HEK293 (cell line): ENCODE results near the gene NPTN.

Source experiments
- KLF10 ChIP-seq: fragments of 450-650 bp; IDR thresholded peaks from 2 replicates; pipeline ENCODE4 v1.5.1; 2018; ENCODE audit warnings: missing biosample characterization, mild to moderate bottlenecking, missing genetic modification characterization
- MZF1 ChIP-seq: fragments of 450-650 bp; formaldehyde crosslinking; IDR thresholded peaks from 2 replicates; pipeline ENCODE4 v1.5.1; 2017; ENCODE audit warnings: missing biosample characterization, missing genetic modification characterization, borderline replicate concordance
- ZBTB10 ChIP-seq: fragments of 450-650 bp; formaldehyde crosslinking; IDR thresholded peaks from 2 replicates; pipeline ENCODE4 v1.5.1; 2016; ENCODE audit warnings: missing biosample characterization, missing genetic modification characterization
- ZBTB17 ChIP-seq: fragments of 450-650 bp; formaldehyde crosslinking; IDR thresholded peaks from 2 replicates; pipeline ENCODE4 v1.5.1; 2016; ENCODE audit warnings: missing biosample characterization, missing genetic modification characterization
- ZBTB44 ChIP-seq: fragments of 450-650 bp; IDR thresholded peaks from 2 replicates; pipeline ENCODE4 v1.5.1; 2018; ENCODE audit warnings: missing biosample characterization, mild to moderate bottlenecking, missing genetic modification characterization
- ZEB2 ChIP-seq: fragments of 450-650 bp; formaldehyde crosslinking; IDR thresholded peaks from 2 replicates; pipeline ENCODE4 v1.5.1; 2016; ENCODE audit warnings: missing biosample characterization, missing genetic modification characterization
- ZFP41 ChIP-seq: fragments of 450-650 bp; formaldehyde crosslinking; IDR thresholded peaks from 2 replicates; pipeline ENCODE4 v1.5.1; 2016; ENCODE audit warnings: missing biosample characterization, missing genetic modification characterization, borderline replicate concordance
- ZIC2 ChIP-seq: fragments of 450-650 bp; formaldehyde crosslinking; IDR thresholded peaks from 2 replicates; pipeline ENCODE4 v1.5.1; 2016; ENCODE audit warnings: missing biosample characterization, missing genetic modification characterization
- ZNF148 ChIP-seq: fragments of 450-650 bp; formaldehyde crosslinking; IDR thresholded peaks from 2 replicates; pipeline ENCODE4 v1.5.0; 2017; ENCODE audit warnings: missing biosample characterization, missing genetic modification characterization, borderline replicate concordance
- ZNF311 ChIP-seq: fragments of 450-650 bp; formaldehyde crosslinking; IDR thresholded peaks from 2 replicates; pipeline ENCODE4 v1.5.1; 2017; ENCODE audit warnings: missing biosample characterization, missing genetic modification characterization, borderline replicate concordance
- ZNF354C ChIP-seq: fragments of 450-650 bp; formaldehyde crosslinking; IDR thresholded peaks from 2 replicates; pipeline ENCODE4 v1.5.1; 2016; ENCODE audit warnings: missing biosample characterization, missing genetic modification characterization, low read depth, borderline replicate concordance
- ZNF366 ChIP-seq: fragments of 450-650 bp; formaldehyde crosslinking; conservative IDR thresholded peaks from 2 replicates; pipeline ENCODE4 v1.5.1; 2016; ENCODE audit warnings: missing biosample characterization, missing genetic modification characterization
- ZNF513 ChIP-seq: fragments of 450-650 bp; IDR thresholded peaks from 2 replicates; pipeline ENCODE4 v1.5.1; 2018; ENCODE audit warnings: missing biosample characterization, missing genetic modification characterization
- ZNF629 ChIP-seq: fragments of 450-650 bp; formaldehyde crosslinking; IDR thresholded peaks from 2 replicates; pipeline ENCODE4 v1.5.1; 2017; ENCODE audit warnings: missing biosample characterization, missing genetic modification characterization
- TF ChIP-seq, protein P1 (sequence below): fragments of 450-650 bp; formaldehyde crosslinking; IDR thresholded peaks from 2 replicates; pipeline ENCODE4 v1.5.1; 2016; ENCODE audit warnings: missing biosample characterization, missing genetic modification characterization
- TF ChIP-seq, protein P2 (sequence below): fragments of 450-650 bp; formaldehyde crosslinking; IDR thresholded peaks from 2 replicates; pipeline ENCODE4 v1.5.1; 2016; ENCODE audit warnings: missing biosample characterization, missing genetic modification characterization, low read depth
- TF ChIP-seq, protein P3 (sequence below): fragments of 450-650 bp; formaldehyde crosslinking; IDR thresholded peaks from 2 replicates; pipeline ENCODE4 v1.5.1; 2016; ENCODE audit warnings: missing biosample characterization, missing genetic modification characterization
- TF ChIP-seq, protein P4 (sequence below): fragments of 450-650 bp; formaldehyde crosslinking; conservative IDR thresholded peaks from 2 replicates; pipeline ENCODE4 v1.5.1; 2016; ENCODE audit warnings: low read depth, missing biosample characterization, missing genetic modification characterization

Gene NPTN

GRCh38 chr15:73633111-73633990, at the start of gene NPTN (continued):
- TF ChIP-seq ZBTB44 = no peak
- TF ChIP-seq, protein P1, sequence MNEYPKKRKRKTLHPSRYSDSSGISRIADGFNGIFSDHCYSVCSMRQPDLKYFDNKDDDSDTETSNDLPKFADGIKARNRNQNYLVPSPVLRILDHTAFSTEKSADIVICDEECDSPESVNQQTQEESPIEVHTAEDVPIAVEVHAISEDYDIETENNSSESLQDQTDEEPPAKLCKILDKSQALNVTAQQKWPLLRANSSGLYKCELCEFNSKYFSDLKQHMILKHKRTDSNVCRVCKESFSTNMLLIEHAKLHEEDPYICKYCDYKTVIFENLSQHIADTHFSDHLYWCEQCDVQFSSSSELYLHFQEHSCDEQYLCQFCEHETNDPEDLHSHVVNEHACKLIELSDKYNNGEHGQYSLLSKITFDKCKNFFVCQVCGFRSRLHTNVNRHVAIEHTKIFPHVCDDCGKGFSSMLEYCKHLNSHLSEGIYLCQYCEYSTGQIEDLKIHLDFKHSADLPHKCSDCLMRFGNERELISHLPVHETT (tag by site-specific recombination) = no peak
- peak; percentile 87 for TF ChIP-seq ZNF366 (tag by site-specific recombination)
- no peak for TF ChIP-seq ZNF354C
- no peak for TF ChIP-seq ZNF513 (tag by site-specific recombination)
- TF ChIP-seq ZIC2 (tag by site-specific recombination) = no peak
- TF ChIP-seq ZBTB17 (tag by site-specific recombination) = peak; percentile 84
- 0 out of 2 replicates have a peak, but pooled peaks have one; percentile 58 for TF ChIP-seq ZEB2 (tag by site-specific recombination)
- no peak for TF ChIP-seq ZBTB10
- TF ChIP-seq, protein P2, sequence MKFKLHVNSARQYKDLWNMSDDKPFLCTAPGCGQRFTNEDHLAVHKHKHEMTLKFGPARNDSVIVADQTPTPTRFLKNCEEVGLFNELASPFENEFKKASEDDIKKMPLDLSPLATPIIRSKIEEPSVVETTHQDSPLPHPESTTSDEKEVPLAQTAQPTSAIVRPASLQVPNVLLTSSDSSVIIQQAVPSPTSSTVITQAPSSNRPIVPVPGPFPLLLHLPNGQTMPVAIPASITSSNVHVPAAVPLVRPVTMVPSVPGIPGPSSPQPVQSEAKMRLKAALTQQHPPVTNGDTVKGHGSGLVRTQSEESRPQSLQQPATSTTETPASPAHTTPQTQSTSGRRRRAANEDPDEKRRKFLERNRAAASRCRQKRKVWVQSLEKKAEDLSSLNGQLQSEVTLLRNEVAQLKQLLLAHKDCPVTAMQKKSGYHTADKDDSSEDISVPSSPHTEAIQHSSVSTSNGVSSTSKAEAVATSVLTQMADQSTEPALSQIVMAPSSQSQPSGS (tag by site-specific recombination) = no peak
- TF ChIP-seq, protein P3, sequence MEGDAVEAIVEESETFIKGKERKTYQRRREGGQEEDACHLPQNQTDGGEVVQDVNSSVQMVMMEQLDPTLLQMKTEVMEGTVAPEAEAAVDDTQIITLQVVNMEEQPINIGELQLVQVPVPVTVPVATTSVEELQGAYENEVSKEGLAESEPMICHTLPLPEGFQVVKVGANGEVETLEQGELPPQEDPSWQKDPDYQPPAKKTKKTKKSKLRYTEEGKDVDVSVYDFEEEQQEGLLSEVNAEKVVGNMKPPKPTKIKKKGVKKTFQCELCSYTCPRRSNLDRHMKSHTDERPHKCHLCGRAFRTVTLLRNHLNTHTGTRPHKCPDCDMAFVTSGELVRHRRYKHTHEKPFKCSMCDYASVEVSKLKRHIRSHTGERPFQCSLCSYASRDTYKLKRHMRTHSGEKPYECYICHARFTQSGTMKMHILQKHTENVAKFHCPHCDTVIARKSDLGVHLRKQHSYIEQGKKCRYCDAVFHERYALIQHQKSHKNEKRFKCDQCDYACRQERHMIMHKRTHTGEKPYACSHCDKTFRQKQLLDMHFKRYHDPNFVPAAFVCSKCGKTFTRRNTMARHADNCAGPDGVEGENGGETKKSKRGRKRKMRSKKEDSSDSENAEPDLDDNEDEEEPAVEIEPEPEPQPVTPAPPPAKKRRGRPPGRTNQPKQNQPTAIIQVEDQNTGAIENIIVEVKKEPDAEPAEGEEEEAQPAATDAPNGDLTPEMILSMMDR (tag by site-specific recombination) = peak; percentile 98
- TF ChIP-seq, protein P4, sequence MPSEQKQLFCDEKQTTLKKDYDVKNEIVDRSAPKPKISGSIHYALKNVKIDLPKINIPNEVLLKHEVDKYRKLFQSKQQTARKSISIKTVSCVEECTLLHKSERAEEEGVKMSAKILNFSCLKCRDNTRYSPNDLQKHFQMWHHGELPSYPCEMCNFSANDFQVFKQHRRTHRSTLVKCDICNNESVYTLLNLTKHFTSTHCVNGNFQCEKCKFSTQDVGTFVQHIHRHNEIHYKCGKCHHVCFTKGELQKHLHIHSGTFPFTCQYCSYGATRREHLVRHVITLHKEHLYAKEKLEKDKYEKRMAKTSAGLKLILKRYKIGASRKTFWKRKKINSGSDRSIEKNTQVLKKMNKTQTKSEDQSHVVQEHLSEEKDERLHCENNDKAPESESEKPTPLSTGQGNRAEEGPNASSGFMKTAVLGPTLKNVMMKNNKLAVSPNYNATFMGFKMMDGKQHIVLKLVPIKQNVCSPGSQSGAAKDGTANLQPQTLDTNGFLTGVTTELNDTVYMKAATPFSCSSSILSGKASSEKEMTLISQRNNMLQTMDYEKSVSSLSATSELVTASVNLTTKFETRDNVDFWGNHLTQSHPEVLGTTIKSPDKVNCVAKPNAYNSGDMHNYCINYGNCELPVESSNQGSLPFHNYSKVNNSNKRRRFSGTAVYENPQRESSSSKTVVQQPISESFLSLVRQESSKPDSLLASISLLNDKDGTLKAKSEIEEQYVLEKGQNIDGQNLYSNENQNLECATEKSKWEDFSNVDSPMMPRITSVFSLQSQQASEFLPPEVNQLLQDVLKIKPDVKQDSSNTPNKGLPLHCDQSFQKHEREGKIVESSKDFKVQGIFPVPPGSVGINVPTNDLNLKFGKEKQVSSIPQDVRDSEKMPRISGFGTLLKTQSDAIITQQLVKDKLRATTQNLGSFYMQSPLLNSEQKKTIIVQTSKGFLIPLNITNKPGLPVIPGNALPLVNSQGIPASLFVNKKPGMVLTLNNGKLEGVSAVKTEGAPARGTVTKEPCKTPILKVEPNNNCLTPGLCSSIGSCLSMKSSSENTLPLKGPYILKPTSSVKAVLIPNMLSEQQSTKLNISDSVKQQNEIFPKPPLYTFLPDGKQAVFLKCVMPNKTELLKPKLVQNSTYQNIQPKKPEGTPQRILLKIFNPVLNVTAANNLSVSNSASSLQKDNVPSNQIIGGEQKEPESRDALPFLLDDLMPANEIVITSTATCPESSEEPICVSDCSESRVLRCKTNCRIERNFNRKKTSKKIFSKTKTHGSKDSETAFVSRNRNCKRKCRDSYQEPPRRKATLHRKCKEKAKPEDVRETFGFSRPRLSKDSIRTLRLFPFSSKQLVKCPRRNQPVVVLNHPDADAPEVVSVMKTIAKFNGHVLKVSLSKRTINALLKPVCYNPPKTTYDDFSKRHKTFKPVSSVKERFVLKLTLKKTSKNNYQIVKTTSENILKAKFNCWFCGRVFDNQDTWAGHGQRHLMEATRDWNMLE = no peak
- 0 out of 2 replicates have a peak, but pooled peaks have one; percentile 18 for TF ChIP-seq MZF1 (tag by site-specific recombination)
- TF ChIP-seq ZNF148 (tag by site-specific recombination) = no peak
- TF ChIP-seq ZFP41 (tag by site-specific recombination) = no peak
- TF ChIP-seq ZNF311 (tag by site-specific recombination) = no peak
- TF ChIP-seq ZNF629 (tag by site-specific recombination) = peak; percentile 13; the same call in 1 of the 2 replicates
- TF ChIP-seq KLF10 (tag by site-specific recombination) = no peak
